ENCODE results near the gene ATP5ME.
"Not testable (repeated sequence)": the region's sequence is repeated elsewhere in the genome, so short reads cannot be mapped to it uniquely, and the experiment has no call there.

The ATP5ME gene

DNA sequence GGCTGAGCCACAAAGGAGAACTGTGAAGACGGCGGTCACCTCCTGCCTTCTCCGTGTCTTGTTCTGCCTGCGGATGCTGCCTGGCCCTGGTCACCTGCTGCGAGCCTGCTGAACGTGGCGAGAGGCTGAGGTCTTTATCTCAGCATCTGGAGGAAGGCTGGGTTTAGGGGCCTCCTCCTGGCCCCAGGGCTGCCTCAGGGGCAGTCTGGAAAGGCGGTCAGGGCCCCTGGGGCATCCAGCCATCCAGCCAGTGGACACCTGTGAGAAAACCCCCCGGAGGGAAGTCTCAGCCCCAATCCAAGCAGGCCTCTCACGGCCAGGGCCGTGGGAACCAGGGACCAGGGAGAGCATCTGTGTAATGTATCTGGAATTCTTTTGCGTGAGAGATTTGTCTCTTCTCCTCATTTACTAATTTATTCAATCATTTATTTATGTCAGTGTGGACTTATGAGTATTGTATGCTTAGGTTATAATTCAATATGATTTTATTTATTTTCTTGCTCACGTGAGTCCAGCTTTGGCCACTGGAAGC is 37.4 kb downstream of the ATP5ME start:
- DNase-seq (ENCODE audit: insufficient read length, low spot score) = no peak
- FAIRE-seq = no peak

- no peak for DNase-seq (ENCODE audit: insufficient read length, low spot score)
- FAIRE-seq = no peak
Measured at GRCh38 chr4:635851-636627, 38.0 kb downstream of the ATP5ME start.

- not testable (repeated sequence) for FAIRE-seq; DNase-seq (ENCODE audit: insufficient read length, low spot score)
Measured at GRCh38 chr4:635066-635835, 38.8 kb downstream of the ATP5ME start.

- no peak for DNase-seq (ENCODE audit: insufficient read length, low spot score)
- FAIRE-seq = no peak
Measured at GRCh38 chr4:634599-634985, 39.5 kb downstream of the ATP5ME start.

DNA sequence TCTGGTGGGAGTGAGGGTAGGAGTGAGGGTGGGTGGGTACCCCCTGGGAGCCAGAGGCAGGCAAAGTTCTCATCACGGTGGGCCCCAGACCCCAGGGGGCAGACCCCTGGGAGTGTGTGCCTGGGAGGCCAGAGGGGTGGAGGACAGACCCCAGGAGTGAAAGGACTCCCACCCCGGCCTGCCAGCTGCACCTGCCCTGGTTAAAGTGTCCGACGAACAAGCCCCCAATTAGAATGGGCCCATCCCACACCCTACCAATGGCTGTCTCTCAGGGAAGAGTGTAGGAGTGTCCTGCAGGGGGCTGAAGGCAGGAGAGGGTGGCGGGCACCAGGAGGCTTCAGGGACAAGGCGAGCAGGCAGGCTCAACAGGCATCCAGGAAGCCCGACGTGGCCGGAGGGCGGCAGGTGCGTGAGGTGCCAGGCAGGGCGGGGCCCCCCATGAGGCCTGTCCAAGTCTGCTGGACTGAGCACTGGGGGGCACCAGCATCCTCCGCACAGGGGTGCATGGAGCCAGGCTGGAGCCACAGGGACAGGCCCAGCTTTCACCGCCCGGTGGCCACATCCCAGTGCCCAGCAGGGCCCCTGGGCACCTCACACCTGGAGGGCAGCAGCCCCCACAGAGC is 40.0 kb downstream of the ATP5ME start:
- DNase-seq (ENCODE audit: insufficient read length, low spot score) (no peak), FAIRE-seq (no peak)

DNA sequence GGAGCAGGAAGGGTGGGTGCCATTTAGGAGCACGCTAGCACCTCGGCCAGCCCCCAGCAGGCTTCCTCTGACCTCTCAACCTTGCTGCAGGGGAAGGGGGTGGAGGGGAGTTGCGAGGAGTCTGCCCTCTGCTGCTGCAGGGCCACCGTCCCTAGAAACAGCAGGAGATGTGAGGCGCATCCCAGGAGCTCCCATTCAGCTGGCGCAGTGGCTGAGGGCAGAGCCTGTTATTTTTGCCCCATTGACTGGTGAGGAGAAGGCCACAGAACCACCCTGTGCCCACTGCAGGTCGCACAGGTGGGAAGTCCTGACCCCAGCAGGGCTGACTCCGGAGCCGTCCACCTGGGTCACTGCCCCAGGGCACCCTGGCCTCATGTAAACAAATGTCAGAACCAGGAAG is 40.7 kb downstream of the ATP5ME start:
- FAIRE-seq (no peak), DNase-seq (ENCODE audit: insufficient read length, low spot score) (no peak)

DNA sequence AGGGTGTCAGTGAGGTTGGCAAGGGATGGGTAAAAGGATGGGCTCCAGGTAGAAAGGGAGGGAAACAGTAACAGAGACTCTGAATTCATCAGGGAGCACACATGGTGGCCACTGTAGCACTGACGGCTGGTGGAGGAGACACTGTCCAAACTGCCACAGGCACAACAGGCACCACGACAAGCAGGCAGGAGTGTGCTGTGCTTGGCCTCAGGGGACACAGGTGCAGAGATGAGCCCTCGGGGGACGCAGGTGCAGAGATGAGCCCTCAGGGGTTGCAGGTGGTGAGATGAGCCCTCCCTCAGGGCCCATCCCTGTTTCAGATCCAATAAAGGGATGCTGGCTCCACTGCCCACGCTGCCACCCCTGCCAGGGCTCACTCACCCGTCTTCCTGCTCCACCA is 41.1 kb downstream of the ATP5ME start:
- DNase-seq (ENCODE audit: insufficient read length, low spot score) = no peak
- no peak for FAIRE-seq

- FAIRE-seq (no peak), DNase-seq (ENCODE audit: insufficient read length, low spot score) (no peak)
Measured at GRCh38 chr4:632196-632790, 41.8 kb downstream of the ATP5ME start.

GRCh38 chr4:630656-631055 is 43.4 kb downstream of the ATP5ME start:
- FAIRE-seq (no peak), DNase-seq (ENCODE audit: insufficient read length, low spot score) (no peak)

DNA sequence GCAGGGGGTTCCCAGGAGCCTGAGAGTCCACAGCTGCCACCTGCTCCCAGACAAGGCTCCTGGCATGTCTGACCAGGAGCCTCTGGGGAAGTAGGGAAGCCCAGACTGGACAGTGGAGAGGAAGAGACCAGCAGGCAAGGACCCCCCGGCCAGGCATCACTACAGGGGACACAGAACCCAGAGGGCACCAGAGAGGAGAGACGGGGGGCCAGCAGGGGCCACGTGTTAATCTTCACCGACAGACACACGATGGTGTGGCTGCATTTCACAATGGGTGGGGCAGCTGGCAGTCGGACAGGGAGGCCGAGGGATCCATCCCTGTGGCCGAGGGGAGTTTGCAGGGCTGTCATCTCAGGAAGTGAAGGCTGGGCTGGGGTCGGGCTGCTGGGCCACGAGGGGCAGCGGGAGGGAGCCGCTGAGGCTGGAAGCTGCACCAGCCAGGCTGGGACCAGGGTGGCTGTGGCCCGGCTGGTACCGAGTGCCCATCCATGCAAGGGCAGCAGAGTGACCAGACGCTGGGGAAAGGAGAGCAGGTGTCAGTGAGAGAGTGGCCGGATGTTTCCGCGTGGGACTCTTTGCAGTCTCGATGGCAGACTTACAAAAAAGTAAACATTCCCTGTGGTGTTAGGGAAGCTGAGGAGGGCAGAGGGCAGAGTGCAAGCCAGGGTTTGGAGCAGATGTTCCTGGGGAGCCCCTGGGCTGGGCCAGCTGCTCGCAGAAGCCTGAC is 44.0 kb downstream of the ATP5ME start:
- FAIRE-seq = no peak
- DNase-seq (ENCODE audit: insufficient read length, low spot score) = no peak

DNA sequence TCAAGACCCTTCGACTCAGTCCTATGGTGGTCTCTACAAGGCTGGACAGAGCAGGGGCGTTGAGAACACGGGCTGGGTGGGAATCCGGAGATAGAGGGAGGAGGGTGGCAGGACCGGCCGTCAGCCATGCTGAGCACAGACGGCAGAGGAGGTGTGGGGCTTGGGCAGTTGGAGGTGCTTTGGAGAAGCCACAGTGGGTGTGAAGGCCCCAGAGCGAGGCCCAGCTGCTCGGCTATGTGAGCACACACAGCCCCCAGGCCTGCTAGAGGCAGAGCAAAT is 44.5 kb downstream of the ATP5ME start:
- FAIRE-seq (no peak), DNase-seq (ENCODE audit: insufficient read length, low spot score) (no peak)

GRCh38 chr4:628821-629635 is 45.0 kb downstream of the ATP5ME start:
- DNase-seq (ENCODE audit: insufficient read length, low spot score) = no peak
- no peak for FAIRE-seq

GRCh38 chr4:628311-628741 is 45.8 kb downstream of the ATP5ME start:
- FAIRE-seq (no peak), DNase-seq (ENCODE audit: insufficient read length, low spot score) (no peak)

- FAIRE-seq (no peak), DNase-seq (ENCODE audit: insufficient read length, low spot score) (no peak)
Measured at GRCh38 chr4:627347-628125, 46.5 kb downstream of the ATP5ME start.

DNA sequence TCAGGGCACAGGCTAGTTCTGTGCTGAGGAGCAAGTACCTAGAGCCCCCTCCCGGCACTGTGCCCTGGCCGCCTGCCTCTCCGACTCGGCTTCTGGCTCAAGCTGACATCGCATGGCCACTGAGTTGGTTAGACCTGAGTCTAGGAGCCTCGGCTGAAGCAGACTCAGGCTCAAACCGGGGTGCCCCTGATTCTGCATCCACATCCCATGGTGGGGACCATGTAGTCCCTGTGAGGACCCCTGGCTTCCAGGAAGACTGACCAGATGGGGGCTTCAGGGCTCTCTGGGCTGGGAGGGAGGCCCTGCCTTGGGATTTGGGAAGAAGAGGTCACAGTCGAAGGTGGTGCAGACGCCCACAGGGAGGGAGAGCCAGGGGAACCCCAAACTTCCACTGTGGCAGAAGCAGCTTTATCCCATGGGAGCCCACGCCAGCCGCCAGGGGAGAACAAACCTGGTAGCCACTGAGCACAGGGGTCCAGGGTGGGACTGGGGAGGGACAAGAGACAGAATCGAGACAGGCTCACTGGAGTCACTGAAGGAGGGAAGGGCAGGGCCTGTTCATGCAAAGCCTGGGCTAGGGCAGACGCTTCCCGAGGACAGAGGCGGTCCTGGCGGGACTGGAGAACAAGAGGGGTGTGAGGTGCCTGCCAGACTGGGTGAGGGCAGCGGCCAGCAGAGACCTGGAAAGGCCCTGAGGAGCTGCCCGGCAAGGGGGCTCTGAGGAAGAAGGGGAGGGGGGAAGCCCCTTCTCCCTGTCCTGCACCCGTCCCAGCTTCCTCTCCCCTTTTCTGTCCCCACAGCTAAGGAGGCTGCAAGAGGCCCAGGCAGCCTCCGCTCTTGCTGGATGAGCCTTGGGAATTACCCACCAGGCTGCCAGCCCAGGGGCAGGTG is 47.6 kb downstream of the ATP5ME start:
- FAIRE-seq = no peak
- DNase-seq (ENCODE audit: insufficient read length, low spot score) = no peak

DNA sequence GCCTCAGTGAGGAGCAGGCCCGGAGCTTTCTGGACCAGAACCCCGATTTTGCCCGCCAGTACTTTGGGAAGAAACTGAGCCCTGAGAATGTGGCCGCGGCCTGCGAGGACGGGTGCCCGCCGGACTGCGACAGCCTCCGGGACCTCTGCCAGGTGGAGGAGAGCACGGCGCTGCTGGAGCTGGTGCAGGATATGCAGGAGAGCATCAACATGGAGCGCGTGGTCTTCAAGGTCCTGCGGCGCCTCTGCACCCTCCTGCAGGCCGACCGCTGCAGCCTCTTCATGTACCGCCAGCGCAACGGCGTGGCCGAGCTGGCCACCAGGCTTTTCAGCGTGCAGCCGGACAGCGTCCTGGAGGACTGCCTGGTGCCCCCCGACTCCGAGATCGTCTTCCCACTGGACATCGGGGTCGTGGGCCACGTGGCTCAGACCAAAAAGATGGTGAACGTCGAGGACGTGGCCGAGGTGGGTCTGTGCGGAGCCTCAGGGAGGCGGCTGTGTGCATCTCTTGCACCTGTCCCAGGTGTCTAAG is 48.4 kb downstream of the ATP5ME start:
- FAIRE-seq = no peak

DNA sequence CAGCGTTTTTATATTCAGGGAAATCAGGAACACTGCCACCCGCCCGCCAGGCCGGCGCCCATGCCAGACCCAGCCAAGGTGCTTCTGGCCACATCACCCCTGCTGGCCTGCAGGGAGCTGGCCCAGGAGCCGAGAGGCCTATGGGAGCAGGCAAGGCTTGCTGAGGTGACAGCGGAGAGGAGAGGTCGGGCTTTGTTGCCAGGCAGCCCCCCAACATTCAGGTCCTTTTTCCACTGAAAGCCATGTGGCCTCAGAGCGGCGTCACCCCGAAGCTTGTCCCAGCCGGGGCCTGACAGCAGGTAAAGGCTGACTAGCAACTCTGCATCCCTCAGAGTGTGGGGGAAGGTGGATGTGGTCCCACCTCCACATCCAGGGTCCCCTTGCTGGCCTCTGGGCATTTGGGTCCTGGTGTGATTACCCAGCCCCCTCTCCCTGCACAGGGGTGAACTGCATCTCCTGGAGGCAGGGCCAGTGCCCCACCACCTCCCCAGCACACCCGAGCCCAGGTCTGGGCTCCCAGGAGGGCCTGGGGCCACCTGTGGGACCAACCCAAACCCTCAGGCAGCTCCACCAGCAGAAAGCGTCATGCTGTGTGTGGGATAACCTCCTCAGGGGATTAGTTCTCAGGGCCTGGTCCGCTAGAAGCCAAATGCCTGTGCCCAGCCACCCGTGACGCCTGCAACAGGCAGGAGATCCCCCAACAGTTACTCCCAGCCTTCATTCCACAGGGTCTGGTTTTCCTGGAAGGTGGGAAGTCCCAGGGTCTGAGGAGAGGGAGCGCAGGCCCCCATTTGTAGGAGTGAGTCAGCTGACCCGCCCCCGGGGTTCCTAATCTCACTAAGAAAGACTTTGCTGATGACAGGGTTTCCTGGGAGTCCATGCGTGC is 49.1 kb downstream of the ATP5ME start, which contains the start of gene PDE6B:
Gene PDE6B, plus strand, starts transcription at position 869 of the 886 bp plus-strand sequence. CDS start 54 bp downstream, outside the sequence.
- no peak for FAIRE-seq
- no peak for DNase-seq (ENCODE audit: insufficient read length, low spot score)

More for the DNA sequence above, 48.4 kb downstream of the ATP5ME start:
- DNase-seq (ENCODE audit: insufficient read length, low spot score) = no peak

All from GM19239 (cell line).